ENCODE measurements around the gene WBP11.

GRCh38 chr12:14841761-14842160, 38.5 kb upstream of the WBP11 start:
- TF ChIP-seq CTCF (conservative IDR thresholded peaks at IDR 0.05; ENCODE audit: low read depth, low read length) (no peak), EZH2phosphoT487 (IDR thresholded peaks at IDR 0.05; ENCODE audit: borderline replicate concordance, low read length) (no peak)
